Measurements from ENCODE around the gene RIPK4. TPM values are rescaled to one million over a fixed set of nuclear protein-coding genes. Genes with fewer than 3 reads are reported as not detected.

The RIPK4 gene
- total and polyA plus RNA-seq, 2 of the 13 experiments (the other 11 are each of a cell fraction or from before 2014, with no cell fraction given) = 3.1 to 4.9 TPM

DNA sequence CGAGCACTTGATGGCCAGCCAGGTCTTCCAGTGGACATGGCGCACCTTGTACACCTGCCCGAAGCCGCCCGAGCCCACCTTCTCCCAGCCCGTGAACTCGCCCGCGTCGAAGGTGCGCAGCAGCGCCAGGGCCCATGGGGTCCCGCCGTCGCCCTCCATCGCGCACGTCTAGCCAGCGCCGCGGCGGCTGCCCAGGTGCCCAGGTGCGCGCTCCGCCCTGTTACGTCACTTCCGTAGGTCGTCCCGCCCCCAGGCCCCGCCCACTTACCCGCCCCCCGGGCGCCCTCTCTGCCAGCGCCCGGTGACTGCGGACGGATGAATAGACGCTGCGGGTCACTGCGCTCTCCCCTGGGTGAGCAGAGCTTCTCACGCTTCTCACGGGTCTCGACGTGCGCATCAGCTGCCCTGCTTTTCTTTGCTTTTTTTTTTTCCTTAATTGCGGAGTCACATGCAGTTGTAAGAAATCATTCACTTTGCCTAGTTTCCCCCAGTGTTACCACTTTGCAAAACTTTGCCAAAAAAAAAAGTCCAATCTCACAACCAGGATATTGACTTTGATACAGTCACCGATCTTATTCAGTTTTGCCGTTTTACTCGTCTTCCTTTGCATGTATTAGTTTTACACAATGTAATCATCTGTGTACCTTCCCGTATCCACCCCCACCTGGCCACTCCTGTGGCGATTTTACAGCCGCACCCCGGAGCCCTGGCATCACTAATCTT is at the start of gene RIPK4 (continued):
- TF ChIP-seq ZNF510 (CRISPR knock-in tag; IDR thresholded peaks at IDR 0.05; ENCODE audit: low read depth) (no peak), SNAPC5 (CRISPR knock-in tag; IDR thresholded peaks at IDR 0.05; ENCODE audit: borderline replicate concordance) (no peak), ZNF773 (CRISPR knock-in tag; IDR thresholded peaks at IDR 0.05; ENCODE audit: borderline replicate concordance) (peak; percentile 62; the same call in 1 of the 2 replicates), SNAI1 (CRISPR knock-in tag; IDR thresholded peaks at IDR 0.05; ENCODE audit: borderline replicate concordance) (no peak), NR2F6 (IDR thresholded peaks at IDR 0.05) (no peak), NR2F6 (CRISPR knock-in tag; IDR thresholded peaks at IDR 0.05) (no peak), ZNF564 (CRISPR knock-in tag; IDR thresholded peaks at IDR 0.05) (0 out of 2 replicates have a peak, but pooled peaks have one; percentile 6), ZNF281 (CRISPR knock-in tag; IDR thresholded peaks at IDR 0.05; ENCODE audit: borderline replicate concordance) (no peak), ZNF282 (IDR thresholded peaks at IDR 0.05; ENCODE audit: partially characterized antibody) (no peak), ZNF556 (CRISPR knock-in tag; IDR thresholded peaks at IDR 0.05; ENCODE audit: borderline replicate concordance) (no peak), TAF1 (CRISPR knock-in tag; IDR thresholded peaks at IDR 0.05) (peak; percentile 83), ZNF75D (CRISPR knock-in tag; IDR thresholded peaks at IDR 0.05; ENCODE audit: borderline replicate concordance) (no peak), CHD2 (IDR thresholded peaks at IDR 0.05; ENCODE audit: low read depth, low read length) (no peak), KAT2B (IDR thresholded peaks at IDR 0.05; ENCODE audit: borderline replicate concordance, low read depth, low read length) (no peak), CREM (IDR thresholded peaks at IDR 0.05) (peak; percentile 37; the same call in 1 of the 2 replicates), CREM (CRISPR knock-in tag; IDR thresholded peaks at IDR 0.05) (no peak), MTF1 (CRISPR knock-in tag; IDR thresholded peaks at IDR 0.05) (no peak), ZNF674 (CRISPR knock-in tag; IDR thresholded peaks at IDR 0.05; ENCODE audit: low read depth) (no peak), RBM39 (IDR thresholded peaks at IDR 0.05; ENCODE audit: low read depth, low read length, poor library complexity, severe bottlenecking) (peak; percentile 44), ZEB1 (IDR thresholded peaks at IDR 0.05; ENCODE audit: insufficient replicate concordance, low read depth) (peak; percentile 98), ZNF230 (CRISPR knock-in tag; IDR thresholded peaks at IDR 0.05) (no peak), SP4 (CRISPR knock-in tag; IDR thresholded peaks at IDR 0.05) (peak; percentile 87)
- TF ChIP-seq, protein P1, sequence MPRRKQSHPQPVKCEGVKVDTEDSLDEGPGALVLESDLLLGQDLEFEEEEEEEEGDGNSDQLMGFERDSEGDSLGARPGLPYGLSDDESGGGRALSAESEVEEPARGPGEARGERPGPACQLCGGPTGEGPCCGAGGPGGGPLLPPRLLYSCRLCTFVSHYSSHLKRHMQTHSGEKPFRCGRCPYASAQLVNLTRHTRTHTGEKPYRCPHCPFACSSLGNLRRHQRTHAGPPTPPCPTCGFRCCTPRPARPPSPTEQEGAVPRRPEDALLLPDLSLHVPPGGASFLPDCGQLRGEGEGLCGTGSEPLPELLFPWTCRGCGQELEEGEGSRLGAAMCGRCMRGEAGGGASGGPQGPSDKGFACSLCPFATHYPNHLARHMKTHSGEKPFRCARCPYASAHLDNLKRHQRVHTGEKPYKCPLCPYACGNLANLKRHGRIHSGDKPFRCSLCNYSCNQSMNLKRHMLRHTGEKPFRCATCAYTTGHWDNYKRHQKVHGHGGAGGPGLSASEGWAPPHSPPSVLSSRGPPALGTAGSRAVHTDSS (CRISPR knock-in tag; conservative IDR thresholded peaks at IDR 0.05) = no peak
- TF ChIP-seq, protein P2, sequence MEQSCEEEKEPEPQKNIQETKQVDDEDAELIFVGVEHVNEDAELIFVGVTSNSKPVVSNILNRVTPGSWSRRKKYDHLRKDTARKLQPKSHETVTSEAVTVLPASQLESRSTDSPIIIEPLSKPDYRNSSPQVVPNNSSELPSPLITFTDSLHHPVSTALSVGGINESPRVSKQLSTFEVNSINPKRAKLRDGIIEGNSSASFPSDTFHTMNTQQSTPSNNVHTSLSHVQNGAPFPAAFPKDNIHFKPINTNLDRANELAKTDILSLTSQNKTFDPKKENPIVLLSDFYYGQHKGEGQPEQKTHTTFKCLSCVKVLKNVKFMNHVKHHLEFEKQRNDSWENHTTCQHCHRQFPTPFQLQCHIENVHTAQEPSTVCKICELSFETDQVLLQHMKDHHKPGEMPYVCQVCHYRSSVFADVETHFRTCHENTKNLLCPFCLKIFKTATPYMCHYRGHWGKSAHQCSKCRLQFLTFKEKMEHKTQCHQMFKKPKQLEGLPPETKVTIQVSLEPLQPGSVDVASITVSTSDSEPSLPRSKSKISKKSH (CRISPR knock-in tag; IDR thresholded peaks at IDR 0.05; ENCODE audit: borderline replicate concordance) = peak; percentile 66; the same call in 1 of the 2 replicates
- TF ChIP-seq, protein P3, sequence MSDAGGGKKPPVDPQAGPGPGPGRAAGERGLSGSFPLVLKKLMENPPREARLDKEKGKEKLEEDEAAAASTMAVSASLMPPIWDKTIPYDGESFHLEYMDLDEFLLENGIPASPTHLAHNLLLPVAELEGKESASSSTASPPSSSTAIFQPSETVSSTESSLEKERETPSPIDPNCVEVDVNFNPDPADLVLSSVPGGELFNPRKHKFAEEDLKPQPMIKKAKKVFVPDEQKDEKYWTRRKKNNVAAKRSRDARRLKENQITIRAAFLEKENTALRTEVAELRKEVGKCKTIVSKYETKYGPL (CRISPR knock-in tag; IDR thresholded peaks at IDR 0.05) = no peak
